GM18507 (cell line): ENCODE measurements around the gene GJC2.

Experiments used
- DNase-seq: peaks from one replicate; pipeline ENCODE4 v3.0.0; 2011; ENCODE audit warnings: low read depth; ENCODE audit not compliant: insufficient read length; ENCODE audit errors: extremely low spot score
- FAIRE-seq: peaks from 2 replicates; lab custom pipeline; 2011; peaks lifted over from hg19 to GRCh38; lab: Jason Lieb, UNC

GJC2 gene

DNA sequence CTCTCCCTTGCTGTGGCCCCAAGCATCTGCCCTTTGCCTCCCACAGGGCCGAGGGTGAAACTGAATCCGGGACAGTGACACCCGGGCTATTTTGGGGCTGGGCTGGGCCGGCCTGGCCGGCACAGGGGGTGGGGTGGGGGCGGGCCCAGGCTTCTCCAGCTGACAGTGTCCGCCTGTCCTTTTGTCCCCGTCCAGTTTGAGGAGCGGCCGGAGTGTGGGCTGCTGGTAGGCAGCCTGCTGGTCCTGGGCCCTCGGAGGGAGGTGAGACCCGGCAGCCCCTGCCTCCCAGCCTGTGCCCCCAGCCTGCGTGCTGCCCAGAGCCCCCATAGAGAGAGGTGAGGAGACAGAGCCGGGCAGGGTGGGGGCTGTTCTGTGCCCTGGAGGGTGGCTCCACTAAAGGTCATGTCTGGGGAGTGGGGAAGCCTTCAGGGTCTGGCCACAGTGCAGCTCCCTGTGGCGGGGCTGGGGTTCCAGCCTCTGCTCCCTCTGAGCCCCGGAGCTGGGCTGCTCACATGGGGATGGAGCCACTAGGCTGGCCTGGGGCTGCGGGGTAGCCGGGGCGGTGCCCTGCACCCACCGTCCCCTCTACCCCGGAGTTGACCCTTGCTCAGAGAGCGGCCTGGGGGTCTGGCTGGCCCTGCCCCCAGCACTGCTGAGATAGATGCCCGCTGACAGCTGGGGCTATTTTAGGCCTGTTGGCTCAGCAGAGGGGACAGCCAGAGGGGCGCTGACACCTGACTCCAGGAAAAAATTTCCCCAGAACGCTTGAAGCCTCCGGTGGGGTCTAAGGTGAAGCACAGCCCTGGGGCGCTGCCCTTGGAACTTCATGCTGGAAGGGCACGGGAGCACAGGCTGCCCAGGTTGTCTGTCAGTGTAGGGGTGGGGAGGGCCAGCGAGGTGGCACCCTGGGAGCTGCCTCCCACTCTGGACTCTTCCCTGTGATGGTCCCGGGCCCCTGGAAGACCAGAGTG, 58.4 kb downstream of the GJC2 start, which contains the start of gene OBSCN:
OBSCN (plus strand) TSS at position 194 of the 971 bp plus-strand sequence. CDS start 3,740 bp downstream, outside the sequence.
- DNase-seq (no peak), FAIRE-seq (no peak)

DNA sequence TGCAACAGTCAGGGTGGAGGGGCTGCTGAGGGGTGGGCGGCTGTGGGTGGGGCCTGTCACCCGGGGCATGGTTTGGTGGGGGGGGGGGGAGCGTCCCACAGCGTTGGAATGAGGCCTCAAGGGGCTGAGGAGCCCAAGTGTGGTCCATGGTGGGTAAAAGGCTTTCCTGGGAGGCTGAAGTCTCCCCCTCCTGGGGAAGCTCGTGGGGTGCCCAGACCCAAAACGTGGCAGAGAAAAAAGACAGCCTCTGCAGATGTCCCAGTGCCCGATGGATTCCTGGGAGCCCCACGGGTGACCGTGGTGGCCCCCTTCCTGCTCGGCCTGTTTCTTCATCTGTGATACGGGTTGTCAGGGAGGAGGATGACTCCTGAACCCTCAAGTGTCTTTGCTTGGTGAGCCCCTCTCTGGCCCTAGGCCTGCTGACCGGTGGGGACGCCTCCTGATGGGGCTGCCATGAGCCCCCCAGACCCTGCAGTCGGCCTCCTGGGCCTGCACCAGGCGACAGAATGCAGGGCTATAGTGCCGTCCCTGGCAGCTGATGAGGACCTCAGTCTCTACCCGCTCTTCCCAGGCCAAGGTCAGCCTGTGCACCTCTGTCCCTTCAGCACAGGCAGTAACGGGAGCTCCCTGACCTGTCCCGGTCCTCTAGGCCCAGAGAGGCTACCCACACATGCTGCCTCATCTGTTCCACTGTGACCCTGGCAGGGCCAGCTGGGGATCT, 59.3 kb downstream of the GJC2 start:
- DNase-seq (no peak), FAIRE-seq (no peak)
